SU-DHL-6 (cell line): ENCODE measurements around the gene PRRC2A.

ENCODE experiments used
- CTCF ChIP-seq: fragments of 200-600 bp; sonication (generic); IDR thresholded peaks from one replicate; pipeline ENCODE4 v1.5.1; 2017; ENCODE audit warnings: antibody characterized with exemption, mild to moderate bottlenecking, low read length, moderate library complexity; ENCODE audit not compliant: insufficient read depth, poor library complexity, severe bottlenecking
- EZH2phosphoT487 ChIP-seq: fragments of 200-600 bp; sonication (generic), shearing (Covaris generic); conservative IDR thresholded peaks from 2 replicates; pipeline ENCODE4 v1.6.1; 2018; ENCODE audit warnings: mild to moderate bottlenecking, antibody characterized with exemption, low read length, moderate library complexity, mixed read lengths

- TF ChIP-seq CTCF: no peak
- no peak for TF ChIP-seq EZH2phosphoT487
Observed at GRCh38 chr6:31586008-31586407, 34.5 kb upstream of the PRRC2A start, which contains the start of gene LST1.
